RWPE1 (cell line): ENCODE results near the gene ATG101.

Experiments used
- CTCF ChIA-PET: fragments of 350-600 bp; sonication (Branson Sonifier 250); formaldehyde crosslinking; extraction: SDS; loops from one replicate; lab custom pipeline; 2021; lab: Yijun Ruan, JAX
- POLR2A ChIA-PET: fragments of 400-600 bp; formaldehyde crosslinking; extraction: SDS; loops from one replicate; lab custom pipeline; 2020; ENCODE audit warnings: antibody characterized with exemption; ENCODE audit not compliant: low non-redundant PET; lab: Yijun Ruan, JAX
- DNase-seq: peaks from one replicate; pipeline ENCODE4 v3.0.0; 2012; ENCODE audit warnings: low spot score
- H3K27ac ChIP-seq: fragments of 450-650 bp; 2 replicates; pipeline ENCODE4 v1.5.1; 2017
- TF ChIP-seq, protein P1 (sequence below): fragments of 450-650 bp; conservative IDR thresholded peaks from 2 replicates; pipeline ENCODE4 v1.5.1; 2017; ENCODE audit warnings: low read depth, mild to moderate bottlenecking

The ATG101 gene

DNA sequence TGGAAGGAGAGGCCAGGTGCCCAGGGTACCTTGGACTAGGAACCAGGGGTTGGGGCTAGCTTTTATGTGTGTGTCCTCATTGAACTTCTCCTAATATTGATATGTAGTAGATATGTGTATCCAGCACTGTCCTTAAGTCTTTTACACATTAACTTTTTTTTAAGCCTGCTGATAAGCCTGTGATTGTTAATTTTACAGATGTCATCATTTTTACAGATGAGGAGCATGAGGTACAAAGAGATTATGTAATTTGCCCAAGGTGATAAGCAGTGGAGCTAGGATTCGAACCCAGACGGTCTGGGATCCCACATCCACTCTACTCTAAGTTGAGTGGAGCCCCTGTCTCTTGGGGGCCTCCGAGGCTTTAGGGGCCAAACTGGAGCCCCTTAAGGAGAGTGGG, 28.7 kb upstream of the ATG101 start:
- TF ChIP-seq, protein P1, sequence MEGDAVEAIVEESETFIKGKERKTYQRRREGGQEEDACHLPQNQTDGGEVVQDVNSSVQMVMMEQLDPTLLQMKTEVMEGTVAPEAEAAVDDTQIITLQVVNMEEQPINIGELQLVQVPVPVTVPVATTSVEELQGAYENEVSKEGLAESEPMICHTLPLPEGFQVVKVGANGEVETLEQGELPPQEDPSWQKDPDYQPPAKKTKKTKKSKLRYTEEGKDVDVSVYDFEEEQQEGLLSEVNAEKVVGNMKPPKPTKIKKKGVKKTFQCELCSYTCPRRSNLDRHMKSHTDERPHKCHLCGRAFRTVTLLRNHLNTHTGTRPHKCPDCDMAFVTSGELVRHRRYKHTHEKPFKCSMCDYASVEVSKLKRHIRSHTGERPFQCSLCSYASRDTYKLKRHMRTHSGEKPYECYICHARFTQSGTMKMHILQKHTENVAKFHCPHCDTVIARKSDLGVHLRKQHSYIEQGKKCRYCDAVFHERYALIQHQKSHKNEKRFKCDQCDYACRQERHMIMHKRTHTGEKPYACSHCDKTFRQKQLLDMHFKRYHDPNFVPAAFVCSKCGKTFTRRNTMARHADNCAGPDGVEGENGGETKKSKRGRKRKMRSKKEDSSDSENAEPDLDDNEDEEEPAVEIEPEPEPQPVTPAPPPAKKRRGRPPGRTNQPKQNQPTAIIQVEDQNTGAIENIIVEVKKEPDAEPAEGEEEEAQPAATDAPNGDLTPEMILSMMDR: no peak
- no peak overlapping the region for H3K27ac ChIP-seq
- CTCF ChIA-PET: interaction anchor here (0.8 kb wide), 1 partner anchor 16 kb away, joined by 6 read pairs; no protein-coding TSS in a partner anchor
- DNase-seq: no peak
- POLR2A ChIA-PET: no interaction called here

DNA sequence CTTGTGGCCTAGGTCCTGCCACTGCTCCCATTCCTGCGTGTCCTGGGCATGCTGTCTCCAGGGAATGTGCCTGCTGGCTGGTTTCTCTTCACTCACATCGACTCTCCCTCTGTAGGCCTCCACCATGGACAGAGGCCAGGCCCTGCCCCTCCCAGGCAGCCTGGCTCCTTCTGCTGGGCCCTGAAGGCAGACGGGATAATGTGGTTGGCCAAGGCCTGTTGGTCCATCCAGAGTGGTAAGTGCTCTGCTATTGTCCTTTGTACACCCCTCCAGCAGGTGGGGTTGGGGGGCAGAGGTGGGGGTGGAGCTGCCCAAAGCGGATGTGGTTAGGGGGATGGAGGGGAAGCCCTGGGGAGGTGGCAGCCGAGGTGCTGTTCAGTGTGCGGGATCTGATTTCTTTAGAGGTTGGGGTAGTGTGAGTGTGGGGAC, 28.1 kb upstream of the ATG101 start:
- ChIA-PET POLR2A (no interaction called here), CTCF (no interaction called here)
- TF ChIP-seq, protein P1: no peak
- DNase-seq: no peak
- H3K27ac ChIP-seq: no peak overlapping the region

DNA sequence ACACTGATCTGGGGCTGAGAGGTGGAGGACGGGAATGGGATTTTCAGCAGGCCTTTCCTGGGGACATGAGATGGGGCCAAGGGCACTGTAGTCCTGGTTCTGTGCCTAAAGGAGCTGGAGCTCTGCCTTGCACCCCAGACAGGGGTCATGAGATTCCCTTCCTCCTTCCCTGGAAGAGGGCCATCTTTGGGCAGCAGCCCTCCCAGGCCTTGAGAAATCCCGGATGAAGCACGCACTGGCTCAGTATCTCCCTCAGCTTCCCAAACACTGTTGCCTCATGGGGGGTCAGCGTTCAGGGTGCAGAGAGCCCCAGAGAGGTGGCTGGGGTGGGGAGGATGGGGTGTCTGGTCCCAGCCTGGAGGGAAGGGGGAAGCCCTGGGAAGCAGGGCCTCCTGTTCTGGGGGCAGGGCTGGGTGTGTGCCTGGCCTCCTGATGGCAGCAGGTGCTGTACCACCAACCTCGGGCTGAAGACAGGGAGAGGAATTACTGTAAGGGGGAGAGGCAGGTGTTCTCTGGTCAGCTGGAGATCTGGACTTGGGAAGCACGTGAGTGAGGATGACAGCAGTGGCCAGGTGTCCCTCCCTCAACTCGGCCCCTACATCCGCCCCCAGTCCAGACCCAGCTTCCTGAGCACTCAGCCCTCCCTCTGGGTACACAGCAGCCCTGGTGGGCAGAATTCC, 26.9 kb upstream of the ATG101 start:
- TF ChIP-seq, protein P1: no peak
- POLR2A ChIA-PET: no interaction called here

GRCh38 chr12:52043386-52044212, 26.2 kb upstream of the ATG101 start:
- TF ChIP-seq, protein P1: no peak
- CTCF ChIA-PET: interaction anchor here (0.6 to 1.5 kb wide), 5 partner anchors 18 to 234 kb away, joined by 3 to 10 read pairs (median 4); no protein-coding TSS in a partner anchor
- no peak overlapping the region for H3K27ac ChIP-seq
- no peak for DNase-seq
- POLR2A ChIA-PET: no interaction called here

More for the DNA sequence above, 26.9 kb upstream of the ATG101 start:
- CTCF ChIA-PET: interaction anchor here (1.0 kb wide), 1 partner anchor 17 kb away, joined by 4 read pairs; no protein-coding TSS in a partner anchor
- DNase-seq: no peak
- H3K27ac ChIP-seq: no peak overlapping the region

DNA sequence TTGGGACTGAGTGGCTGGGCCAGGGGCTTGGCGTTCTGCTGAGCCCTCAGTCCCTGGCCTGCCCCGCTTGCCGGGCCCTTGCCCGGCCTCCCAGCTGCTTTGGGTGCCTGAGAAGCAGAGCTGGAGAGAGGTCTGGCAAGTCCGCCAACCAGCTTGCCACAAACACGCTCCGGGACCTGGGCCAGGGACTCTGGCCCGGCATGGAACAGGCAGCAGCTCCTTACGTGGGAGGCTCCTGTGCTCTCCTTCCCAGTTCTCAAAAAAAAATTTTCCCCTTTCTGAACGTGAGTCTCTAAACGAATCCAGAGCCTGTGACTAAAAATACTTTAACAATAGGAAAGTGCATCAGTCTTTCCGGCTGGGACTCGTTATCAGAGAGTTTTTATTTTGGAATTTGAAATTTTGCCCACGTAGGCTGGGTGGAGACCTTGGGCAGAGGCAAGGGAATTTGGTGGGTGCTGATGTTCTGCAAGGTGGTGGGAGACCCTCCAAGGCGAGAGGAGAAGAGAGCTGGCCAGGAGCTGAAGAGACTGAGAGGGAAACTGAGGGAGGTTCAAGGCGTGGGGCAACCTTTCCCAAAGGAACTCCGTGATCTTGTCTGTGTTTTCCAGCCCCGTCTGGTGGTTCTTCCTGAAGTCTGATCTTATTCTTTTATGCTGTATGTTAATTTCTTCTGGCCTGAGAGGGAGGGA, 25.3 kb upstream of the ATG101 start:
- CTCF ChIA-PET: interaction anchor here (0.6 to 1.5 kb wide), 3 partner anchors 19 to 37 kb away, joined by 3 to 10 read pairs (median 4); no protein-coding TSS in a partner anchor
- TF ChIP-seq, protein P1: no peak

DNA sequence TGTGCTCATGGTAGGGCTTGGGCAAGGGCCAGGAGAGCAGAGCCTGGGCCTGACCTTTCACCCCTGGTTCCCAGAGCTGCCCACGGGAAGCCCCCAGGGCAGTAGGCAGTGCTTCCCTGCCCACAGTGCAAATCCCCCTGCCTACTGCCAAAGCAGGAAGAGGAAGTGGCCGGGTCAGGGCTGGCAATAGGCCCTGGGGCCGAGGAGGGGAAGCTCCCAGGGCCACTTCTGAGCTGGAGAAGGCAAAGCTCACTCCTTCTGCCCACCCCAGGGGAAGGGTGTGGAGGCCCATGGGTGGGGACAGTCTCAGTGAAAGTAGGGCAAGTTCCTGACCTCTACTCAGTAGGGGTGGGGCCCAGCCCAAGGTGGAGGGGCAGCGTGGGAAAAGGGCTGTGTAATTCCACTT, 24.0 kb upstream of the ATG101 start:
- TF ChIP-seq, protein P1: no peak
- POLR2A ChIA-PET: no interaction called here
- 0 out of 2 replicates have a peak overlapping the region, but pooled peaks have one; percentile 10 for H3K27ac ChIP-seq
- DNase-seq: no peak
- CTCF ChIA-PET: interaction anchor here (0.5 to 1.1 kb wide), 2 partner anchors 24 to 39 kb away, joined by 3 read pairs; partner anchors contain the start of genes ATG101 and TAMALIN

More for the DNA sequence above, 25.3 kb upstream of the ATG101 start:
- peak overlapping the region; percentile 15; the same call in 1 of the 2 replicates for H3K27ac ChIP-seq
- POLR2A ChIA-PET: no interaction called here
- no peak for DNase-seq
